Measurements from ENCODE around the gene GRM5. TPM values are rescaled to one million over a fixed set of nuclear protein-coding genes. Genes with fewer than 3 reads are reported as not detected.

The GRM5 gene
- total RNA-seq, 1 experiment from 2014 or later: 0.04 TPM

GRCh38 chr11:88770475-88771079 lies 295.2 kb downstream of the GRM5 start:
- DNase-seq: no peak
- H3K9me3 ChIP-seq (replicated peaks): no peaks in the 10 kb centered on the region
- H3K4me1 ChIP-seq: no peaks in the 10 kb centered on the region
- no peaks in the 10 kb centered on the region for H3K36me3 ChIP-seq
- no peaks in the 10 kb centered on the region for H3K27me3 ChIP-seq
- no peak overlapping the region for H3K27ac ChIP-seq
- no peak overlapping the region for H3K4me3 ChIP-seq

- Histone ChIP-seq H3K4me3 (no peak overlapping the region), H3K4me1 (no peaks in the 10 kb centered on the region), H3K36me3 (no peaks in the 10 kb centered on the region), H3K27me3 (no peaks in the 10 kb centered on the region), H3K9me3 (replicated peaks) (no peaks in the 10 kb centered on the region), H3K27ac (no peak overlapping the region)
- DNase-seq: no peak
These were observed 321.6 kb downstream of the GRM5 start for GRCh38 chr11:88744140-88744539.

- Histone ChIP-seq H3K9me3 (replicated peaks) (no peaks in the 10 kb centered on the region), H3K27me3 (no peaks in the 10 kb centered on the region), H3K36me3 (no peaks in the 10 kb centered on the region), H3K4me1 (no peaks in the 10 kb centered on the region), H3K4me3 (no peak overlapping the region), H3K27ac (no peak overlapping the region)
- no peak for DNase-seq
These were observed 326.3 kb downstream of the GRM5 start for GRCh38 chr11:88739524-88739923.

- no peaks in the 10 kb centered on the region for H3K27me3 ChIP-seq
- no peaks in the 10 kb centered on the region for H3K4me1 ChIP-seq
- no peak overlapping the region for H3K27ac ChIP-seq
- H3K4me3 ChIP-seq: no peak overlapping the region
- H3K36me3 ChIP-seq: no peaks in the 10 kb centered on the region
- peak in 1 of 2 experiments; percentile 1 for DNase-seq
- H3K9me3 ChIP-seq (replicated peaks): no peaks in the 10 kb centered on the region
These were observed 356.2 kb downstream of the GRM5 start for GRCh38 chr11:88709567-88709966.

GRCh38 chr11:88704485-88704884 lies 361.3 kb downstream of the GRM5 start:
- Histone ChIP-seq H3K27ac (no peak overlapping the region), H3K9me3 (replicated peaks) (no peaks in the 10 kb centered on the region)
- peak in 1 of 2 experiments; percentile 4 for DNase-seq

GRCh38 chr11:88701816-88702215 lies 364.0 kb downstream of the GRM5 start:
- no peaks in the 10 kb centered on the region for H3K9me3 ChIP-seq (replicated peaks)
- no peaks in the 10 kb centered on the region for H3K36me3 ChIP-seq
- no peaks in the 10 kb centered on the region for H3K4me1 ChIP-seq
- no peak for DNase-seq
- no peak overlapping the region for H3K27ac ChIP-seq
- no peak overlapping the region for H3K4me3 ChIP-seq
- no peaks in the 10 kb centered on the region for H3K27me3 ChIP-seq

More at GRCh38 chr11:88704485-88704884, 361.3 kb downstream of the GRM5 start:
- H3K36me3 ChIP-seq: no peaks in the 10 kb centered on the region
- H3K27me3 ChIP-seq: no peaks in the 10 kb centered on the region
- H3K4me3 ChIP-seq: no peak overlapping the region
- no peaks in the 10 kb centered on the region for H3K4me1 ChIP-seq

GRCh38 chr11:88697139-88697538 lies 368.6 kb downstream of the GRM5 start:
- DNase-seq: no peak
- Histone ChIP-seq H3K27me3 (no peaks in the 10 kb centered on the region), H3K36me3 (no peaks in the 10 kb centered on the region), H3K4me1 (no peaks in the 10 kb centered on the region), H3K9me3 (replicated peaks) (no peaks in the 10 kb centered on the region), H3K4me3 (no peak overlapping the region), H3K27ac (no peak overlapping the region)

GRCh38 chr11:88695689-88696414 lies 369.9 kb downstream of the GRM5 start:
- H3K36me3 ChIP-seq: no peaks in the 10 kb centered on the region
- no peak for DNase-seq

GRCh38 chr11:88692306-88693086 lies 373.3 kb downstream of the GRM5 start:
- Histone ChIP-seq H3K4me1 (no peaks in the 10 kb centered on the region), H3K4me3 (no peak overlapping the region), H3K9me3 (replicated peaks) (no peaks in the 10 kb centered on the region), H3K27me3 (no peaks in the 10 kb centered on the region), H3K27ac (no peak overlapping the region), H3K36me3 (no peaks in the 10 kb centered on the region)
- no peak for DNase-seq

More at GRCh38 chr11:88695689-88696414, 369.9 kb downstream of the GRM5 start:
- no peak overlapping the region for H3K27ac ChIP-seq
- H3K9me3 ChIP-seq (replicated peaks): no peaks in the 10 kb centered on the region
- no peaks in the 10 kb centered on the region for H3K27me3 ChIP-seq
- H3K4me3 ChIP-seq: no peak overlapping the region
- no peaks in the 10 kb centered on the region for H3K4me1 ChIP-seq

- H3K9me3 ChIP-seq (replicated peaks): no peaks in the 10 kb centered on the region
- H3K27me3 ChIP-seq: no peaks in the 10 kb centered on the region
- H3K4me1 ChIP-seq: no peaks in the 10 kb centered on the region
- no peak overlapping the region for H3K27ac ChIP-seq
- no peak overlapping the region for H3K4me3 ChIP-seq
- no peak for DNase-seq
- no peaks in the 10 kb centered on the region for H3K36me3 ChIP-seq
These were observed 376.1 kb downstream of the GRM5 start for GRCh38 chr11:88689548-88690240.

GRCh38 chr11:88683024-88683423 lies 382.8 kb downstream of the GRM5 start:
- Histone ChIP-seq H3K36me3 (no peaks in the 10 kb centered on the region), H3K27me3 (no peaks in the 10 kb centered on the region), H3K27ac (no peak overlapping the region), H3K4me3 (no peak overlapping the region), H3K4me1 (no peaks in the 10 kb centered on the region), H3K9me3 (replicated peaks) (no peaks in the 10 kb centered on the region)
- no peak for DNase-seq

- no peaks in the 10 kb centered on the region for H3K4me1 ChIP-seq
- no peaks in the 10 kb centered on the region for H3K36me3 ChIP-seq
- no peaks in the 10 kb centered on the region for H3K27me3 ChIP-seq
- H3K27ac ChIP-seq: no peak overlapping the region
- H3K4me3 ChIP-seq: no peak overlapping the region
- no peak for DNase-seq
- no peaks in the 10 kb centered on the region for H3K9me3 ChIP-seq (replicated peaks)
These were observed 385.0 kb downstream of the GRM5 start for GRCh38 chr11:88680806-88681205.

- H3K4me1 ChIP-seq: no peaks in the 10 kb centered on the region
- no peak overlapping the region for H3K27ac ChIP-seq
- H3K27me3 ChIP-seq: no peaks in the 10 kb centered on the region
- no peaks in the 10 kb centered on the region for H3K9me3 ChIP-seq (replicated peaks)
- H3K4me3 ChIP-seq: no peak overlapping the region
- DNase-seq: no peak
- H3K36me3 ChIP-seq: no peaks in the 10 kb centered on the region
These were observed 399.4 kb downstream of the GRM5 start for GRCh38 chr11:88666364-88666763.

GRCh38 chr11:88657076-88657738 lies 408.6 kb downstream of the GRM5 start:
- no peak for DNase-seq
- Histone ChIP-seq H3K27ac (no peak overlapping the region), H3K4me3 (no peak overlapping the region), H3K4me1 (no peaks in the 10 kb centered on the region), H3K36me3 (no peaks in the 10 kb centered on the region), H3K9me3 (replicated peaks) (no peaks in the 10 kb centered on the region), H3K27me3 (no peaks in the 10 kb centered on the region)
